IMR-90 (cell line): Measurements from ENCODE around the gene MSANTD1. TPM values are rescaled to one million over a fixed set of nuclear protein-coding genes. Genes with fewer than 3 reads are reported as not detected.

Experiments used
- ATAC-seq: fragments of 200-7000 bp; cut with Tn5 transposase; 2 replicates; pipeline ENCODE4 v1.9.1; 2020; ENCODE audit warnings: low read depth, mild to moderate bottlenecking, moderate library complexity
- BruUV-seq: library from RNA; stranded (reverse); fragments of 400-500 nt; replicated peaks from 2 replicates; lab custom pipeline; 2021; lab: Mats Ljungman, UMichigan
- CTCF ChIA-PET: fragments of 300-600 bp; formaldehyde crosslinking; extraction: SDS; loops from one replicate; lab custom pipeline; 2021; ENCODE audit warnings: antibody characterized with exemption; lab: Yijun Ruan, JAX
- POLR2A ChIA-PET: fragments of 300-600 bp; sonication (Branson Sonifier 250); formaldehyde crosslinking; loops from one replicate; lab custom pipeline; 2022; ENCODE audit warnings: antibody characterized with exemption; ENCODE audit not compliant: unreplicated experiment; lab: Charles Lee
- DNase-seq: peaks from one replicate; pipeline ENCODE4 v3.0.0; 2013
- H2AFZ ChIP-seq: replicated peaks from 2 replicates; pipeline ENCODE3; 2013; ENCODE audit warnings: low read length, mild to moderate bottlenecking; ENCODE audit not compliant: poor library complexity
- H2AK5ac ChIP-seq: 2 replicates; pipeline ENCODE4 v1.6.1; 2013; ENCODE audit warnings: low read depth, low read length, inconsistent platforms
- H2AK9ac ChIP-seq: replicated peaks from 2 replicates; pipeline ENCODE3; 2013; ENCODE audit warnings: mild to moderate bottlenecking, low read depth, low read length, moderate library complexity; ENCODE audit not compliant: poor library complexity
- H2BK120ac ChIP-seq: 2 replicates; pipeline ENCODE4 v1.6.1; 2013; ENCODE audit warnings: low read depth, low read length, inconsistent platforms
- H2BK15ac ChIP-seq: 3 replicates; pipeline ENCODE4 v1.6.1; 2013; ENCODE audit warnings: low read depth, low read length, inconsistent platforms
- H2BK20ac ChIP-seq: 2 replicates; pipeline ENCODE4 v1.6.1; 2013; ENCODE audit warnings: low read depth, mild to moderate bottlenecking, inconsistent platforms, low read length, moderate library complexity
- H2BK5ac ChIP-seq: 2 replicates; pipeline ENCODE4 v1.6.1; 2013; ENCODE audit warnings: mild to moderate bottlenecking, low read depth, low read length, inconsistent platforms; ENCODE audit not compliant: poor library complexity, severe bottlenecking
- H3K14ac ChIP-seq: replicated peaks from 2 replicates; pipeline ENCODE4 v1.6.1; 2013; ENCODE audit warnings: low read depth, low read length, inconsistent platforms
- H3K18ac ChIP-seq: 2 replicates; pipeline ENCODE4 v1.6.1; 2013; ENCODE audit warnings: low read depth, low read length, control low read depth
- H3K23ac ChIP-seq: 2 replicates; pipeline ENCODE4 v1.6.1; 2013; ENCODE audit warnings: low read depth, low read length, inconsistent platforms
- H3K27ac ChIP-seq: 2 replicates; pipeline ENCODE4 v1.5.1; 2013; ENCODE audit warnings: mild to moderate bottlenecking, control low read depth, low read length; ENCODE audit not compliant: insufficient read depth
- H3K27me3 ChIP-seq: 2 replicates; pipeline ENCODE4 v1.6.1; 2013; ENCODE audit warnings: low read length; ENCODE audit not compliant: control insufficient read depth, insufficient read depth
- H3K36me3 ChIP-seq: 2 replicates; pipeline ENCODE4 v1.6.1; 2013; ENCODE audit warnings: low read length, mixed read lengths; ENCODE audit not compliant: control insufficient read depth, insufficient read depth
- H3K4ac ChIP-seq: 2 replicates; pipeline ENCODE4 v1.6.1; 2013; ENCODE audit warnings: low read depth, low read length, inconsistent platforms
- H3K4me1 ChIP-seq: 2 replicates; pipeline ENCODE4 v1.6.1; 2013; ENCODE audit warnings: low read length, mixed read lengths; ENCODE audit not compliant: control insufficient read depth, insufficient read depth
- H3K4me2 ChIP-seq: 2 replicates; pipeline ENCODE4 v1.6.1; 2013; ENCODE audit warnings: low read depth, mild to moderate bottlenecking, control low read depth, low read length, moderate library complexity
- H3K4me3 ChIP-seq: 2 replicates; pipeline ENCODE4 v1.5.1; 2013; ENCODE audit warnings: low read depth, mild to moderate bottlenecking, control low read depth, low read length, moderate library complexity; ENCODE audit not compliant: insufficient read depth
- H3K56ac ChIP-seq: 2 replicates; pipeline ENCODE4 v1.6.1; 2013; ENCODE audit warnings: low read length, inconsistent platforms; ENCODE audit not compliant: insufficient read depth; ENCODE audit errors: extremely low read depth
- H3K79me1 ChIP-seq, 2 experiments: 2 replicates each; pipeline ENCODE4 v1.6.1; 2013; ENCODE audit warnings: low read length in 2 of 2, inconsistent platforms in 1 of 2, low read depth in 1 of 2
- H3K9ac ChIP-seq: 2 replicates; pipeline ENCODE4 v1.6.1; 2013; ENCODE audit warnings: low read depth, low read length, control low read depth
- H3K9me1 ChIP-seq: 2 replicates; pipeline ENCODE4 v1.6.1; 2013; ENCODE audit warnings: low read length, inconsistent platforms; ENCODE audit not compliant: insufficient read depth
- H3K9me3 ChIP-seq: 2 replicates; pipeline ENCODE4 v1.6.1; 2013; ENCODE audit warnings: low read length; ENCODE audit not compliant: control insufficient read depth, insufficient read depth
- H4K20me1 ChIP-seq: 2 replicates; pipeline ENCODE4 v1.6.1; 2013; ENCODE audit warnings: low read length, inconsistent platforms; ENCODE audit not compliant: insufficient read depth
- H4K5ac ChIP-seq: 2 replicates; pipeline ENCODE4 v1.6.1; 2013; ENCODE audit warnings: mild to moderate bottlenecking, low read depth, low read length, control low read depth
- H4K8ac ChIP-seq, 2 experiments: 2 replicates each; pipeline ENCODE4 v1.6.1; 2013; ENCODE audit warnings: low read depth in 2 of 2, low read length in 2 of 2, control low read depth in 1 of 2, inconsistent platforms in 1 of 2
- H4K91ac ChIP-seq: 2 replicates; pipeline ENCODE4 v1.6.1; 2013; ENCODE audit warnings: low read depth, low read length, inconsistent platforms; ENCODE audit not compliant: insufficient read depth
- BHLHE40 ChIP-seq: fragments of 150-350 bp; IDR thresholded peaks from 2 replicates; pipeline ENCODE4 v1.6.1; 2016; ENCODE audit warnings: mild to moderate bottlenecking, low read depth, low read length
- CEBPB ChIP-seq: IDR thresholded peaks from 2 replicates; pipeline ENCODE4 v1.6.1; 2012; ENCODE audit warnings: low read depth, low read length, improper control_type of control experiment
- CHD1 ChIP-seq: IDR thresholded peaks from 2 replicates; pipeline ENCODE4 v1.6.1; 2012; ENCODE audit warnings: low read depth, low read length, improper control_type of control experiment
- FOS ChIP-seq: fragments of 150-350 bp; IDR thresholded peaks from 2 replicates; pipeline ENCODE4 v1.6.1; 2016; ENCODE audit warnings: low read depth, low read length
- MAFK ChIP-seq: IDR thresholded peaks from 2 replicates; pipeline ENCODE4 v1.6.1; 2012; ENCODE audit warnings: low read depth, low read length, improper control_type of control experiment
- MAZ ChIP-seq: IDR thresholded peaks from 2 replicates; pipeline ENCODE4 v1.6.1; 2012; ENCODE audit warnings: low read depth, mild to moderate bottlenecking, low read length, improper control_type of control experiment, moderate library complexity, borderline replicate concordance
- MXI1 ChIP-seq: IDR thresholded peaks from 2 replicates; pipeline ENCODE4 v1.6.1; 2012; ENCODE audit warnings: low read depth, mild to moderate bottlenecking, low read length, moderate library complexity, borderline replicate concordance
- NFE2L2 ChIP-seq: fragments of 150-350 bp; IDR thresholded peaks from 2 replicates; pipeline ENCODE4 v1.6.1; 2016; ENCODE audit warnings: low read depth, mild to moderate bottlenecking, low read length
- RAD21 ChIP-seq: IDR thresholded peaks from 2 replicates; pipeline ENCODE4 v1.6.1; 2012; ENCODE audit warnings: low read length, improper control_type of control experiment
- RCOR1 ChIP-seq: IDR thresholded peaks from 2 replicates; pipeline ENCODE4 v1.6.1; 2012; ENCODE audit warnings: mild to moderate bottlenecking, low read length, improper control_type of control experiment; ENCODE audit not compliant: insufficient replicate concordance
- RFX5 ChIP-seq: IDR thresholded peaks from 2 replicates; pipeline ENCODE4 v1.8.0; 2012; ENCODE audit warnings: low read depth, mild to moderate bottlenecking, low read length, moderate library complexity
- SMC3 ChIP-seq: fragments of 150-350 bp; IDR thresholded peaks from 2 replicates; pipeline ENCODE4 v1.6.1; 2016; ENCODE audit warnings: low read depth, mild to moderate bottlenecking, antibody characterized with exemption, low read length, moderate library complexity
- WGBS, 2 experiments: methylation state at CpG; one replicate each; pipeline versions ENCODE4 v1.1.5 to v1.1.7; 2013; ENCODE audit warnings: missing lambda C conversion rate in 2 of 2; ENCODE audit not compliant: insufficient read length in 1 of 2; ENCODE audit errors: extremely low coverage in 2 of 2; 5-methylcytosine and 5-hydroxymethylcytosine counted together
- dilution Hi-C: fragments of 300-500 bp; cut with HindIII; formaldehyde crosslinking; loops from one replicate; pipeline ENCODE4 v1.14.3; 2018; ENCODE audit warnings: low sequenced_read_pairs; ENCODE audit not compliant: unreplicated experiment
- in situ Hi-C: fragments of 300-500 bp; cut with MboI; formaldehyde crosslinking; loops from 3 replicates; pipeline ENCODE4 v1.14.3; 2019; ENCODE audit warnings: low sequenced_read_pairs, inconsistent platforms, mixed read lengths
- intact Hi-C: fragments of 100-400 bp; cut with micrococcal nuclease; formaldehyde crosslinking; loops from 2 replicates; pipeline ENCODE4 v1.10.0; 2022
- polyA plus RNA-seq, 3 experiments: library from polyadenylated mRNA; depleted of rRNA; stranded (reverse); fragments of >200 nt; gene quantifications; 2 replicates each; pipeline ENCODE4 v1.2.3, GENCODE V29; 2012; ENCODE audit warnings: low replicate concordance in 1 of 3
- total RNA-seq: library from RNA; depleted of rRNA; stranded (reverse); fragments of >200 nt; gene quantifications from 2 replicates; pipeline ENCODE4 v1.2.3, GENCODE V29; 2012
- TF ChIP-seq, protein P1 (sequence below): fragments of 150-350 bp; IDR thresholded peaks from 2 replicates; pipeline ENCODE4 v1.6.1; 2016; ENCODE audit warnings: low read depth, mild to moderate bottlenecking, low read length, moderate library complexity, borderline replicate concordance
- TF ChIP-seq, protein P2 (sequence below): fragments of 150-350 bp; IDR thresholded peaks from 2 replicates; pipeline ENCODE4 v1.6.1; 2017; ENCODE audit warnings: mild to moderate bottlenecking, antibody characterized with exemption, low read length, low read depth
- TF ChIP-seq, protein P3 (sequence below): conservative IDR thresholded peaks from 2 replicates; pipeline ENCODE4 v1.5.1; 2012; ENCODE audit warnings: mild to moderate bottlenecking, low read depth, low read length, improper control_type of control experiment

MSANTD1 gene
- total and polyA plus RNA-seq, 2 of the 4 experiments (the other 2 are of a cell fraction): under 0.01 to 0.07 TPM

DNA sequence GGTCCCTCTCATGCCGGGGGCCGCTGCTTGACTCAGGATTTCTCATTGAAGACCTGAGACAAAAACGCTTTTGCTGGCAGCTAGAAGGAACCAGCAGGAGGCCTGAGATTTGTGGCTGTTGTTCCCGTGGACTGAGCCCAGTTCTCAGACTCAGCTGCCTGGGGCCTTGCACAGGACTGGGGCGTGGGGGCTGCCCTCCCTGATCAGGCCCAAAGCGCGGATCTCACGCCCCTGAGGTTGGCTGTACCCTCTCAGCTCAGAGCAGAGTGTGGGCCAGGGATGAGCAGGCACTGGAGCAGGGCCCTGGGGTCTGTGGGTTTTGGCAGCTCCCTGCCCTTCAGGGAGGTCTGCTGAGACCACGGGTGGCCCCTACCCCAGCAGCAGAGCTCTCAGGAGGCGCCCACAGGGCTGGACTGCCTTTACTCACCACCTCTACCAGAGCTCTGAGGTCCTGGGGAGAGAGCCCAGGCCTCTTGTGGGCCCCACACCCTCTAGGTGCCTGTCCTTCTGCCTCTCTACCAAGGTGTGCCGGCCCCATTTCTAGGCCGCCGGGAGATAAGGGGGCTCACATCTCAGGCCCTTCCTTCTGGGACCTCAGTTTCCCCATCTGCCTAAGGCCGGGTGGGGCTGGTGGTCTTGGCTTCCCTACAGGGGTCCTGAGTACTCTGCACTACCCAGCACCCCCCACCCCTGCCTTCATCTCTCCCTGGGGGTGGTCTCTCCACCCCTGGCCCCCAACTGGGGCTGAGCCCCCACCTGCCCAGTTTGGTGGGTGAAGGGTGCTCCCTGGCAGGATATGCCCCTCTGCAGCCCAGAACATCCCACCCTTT lies 5.6 kb downstream of the MSANTD1 start:
- H2AK9ac ChIP-seq: no peak overlapping the region
- H4K20me1 ChIP-seq: no peaks in the 10 kb centered on the region
- dilution Hi-C loops (no loop called here), intact Hi-C loops (no loop called here), in situ Hi-C loops (no loop called here)
- H2BK15ac ChIP-seq: no peak overlapping the region
- H2AFZ ChIP-seq: no peak overlapping the region
- H3K9me1 ChIP-seq: no peaks in the 10 kb centered on the region
- no peak overlapping the region for H3K4me2 ChIP-seq
- no peak overlapping the region for H2BK20ac ChIP-seq
- POLR2A ChIA-PET: no interaction called here
- H2AK5ac ChIP-seq: no peak overlapping the region
- ATAC-seq: no peak
- no peaks in the 10 kb centered on the region; the same call in 1 of the 2 replicates for H3K27me3 ChIP-seq
- H3K9ac ChIP-seq: no peak overlapping the region
- H3K79me1 ChIP-seq: no peaks in the 10 kb centered on the region
- no peak overlapping the region for H3K14ac ChIP-seq
- H3K36me3 ChIP-seq: no peaks in the 10 kb centered on the region
- no peak overlapping the region for H3K56ac ChIP-seq
- no peaks in the 10 kb centered on the region for H3K9me3 ChIP-seq
- CTCF ChIA-PET: no interaction called here
- H3K23ac ChIP-seq: no peak overlapping the region
- H4K8ac ChIP-seq: no peak overlapping the region
- DNase-seq: no peak
- no peak overlapping the region for H4K5ac ChIP-seq
- WGBS, 2 experiments: 83% methylated on average over 7 of the region's 14 CpGs; no CpG with 5 or more reads in 1 of the 2 experiments
- no peak overlapping the region for H3K27ac ChIP-seq
- no peak overlapping the region for H3K18ac ChIP-seq
- H3K4ac ChIP-seq: no peak overlapping the region
- no peaks in the 10 kb centered on the region for H3K4me1 ChIP-seq
- BruUV-seq: no TSS peak
- no peak overlapping the region for H4K91ac ChIP-seq
- H2BK120ac ChIP-seq: no peak overlapping the region
- H2BK5ac ChIP-seq: no peak overlapping the region
- no peak overlapping the region for H3K4me3 ChIP-seq
- TF ChIP-seq MAFK: no peak
- no peak for TF ChIP-seq MAZ
- TF ChIP-seq RCOR1: no peak
- TF ChIP-seq, protein P1, sequence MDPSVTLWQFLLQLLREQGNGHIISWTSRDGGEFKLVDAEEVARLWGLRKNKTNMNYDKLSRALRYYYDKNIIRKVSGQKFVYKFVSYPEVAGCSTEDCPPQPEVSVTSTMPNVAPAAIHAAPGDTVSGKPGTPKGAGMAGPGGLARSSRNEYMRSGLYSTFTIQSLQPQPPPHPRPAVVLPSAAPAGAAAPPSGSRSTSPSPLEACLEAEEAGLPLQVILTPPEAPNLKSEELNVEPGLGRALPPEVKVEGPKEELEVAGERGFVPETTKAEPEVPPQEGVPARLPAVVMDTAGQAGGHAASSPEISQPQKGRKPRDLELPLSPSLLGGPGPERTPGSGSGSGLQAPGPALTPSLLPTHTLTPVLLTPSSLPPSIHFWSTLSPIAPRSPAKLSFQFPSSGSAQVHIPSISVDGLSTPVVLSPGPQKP: no peak
- no peak for TF ChIP-seq RFX5
- TF ChIP-seq MXI1: no peak
- no peak for TF ChIP-seq CHD1
- TF ChIP-seq RAD21: no peak
- TF ChIP-seq, protein P2, sequence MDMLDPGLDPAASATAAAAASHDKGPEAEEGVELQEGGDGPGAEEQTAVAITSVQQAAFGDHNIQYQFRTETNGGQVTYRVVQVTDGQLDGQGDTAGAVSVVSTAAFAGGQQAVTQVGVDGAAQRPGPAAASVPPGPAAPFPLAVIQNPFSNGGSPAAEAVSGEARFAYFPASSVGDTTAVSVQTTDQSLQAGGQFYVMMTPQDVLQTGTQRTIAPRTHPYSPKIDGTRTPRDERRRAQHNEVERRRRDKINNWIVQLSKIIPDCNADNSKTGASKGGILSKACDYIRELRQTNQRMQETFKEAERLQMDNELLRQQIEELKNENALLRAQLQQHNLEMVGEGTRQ: no peak
- TF ChIP-seq, protein P3, sequence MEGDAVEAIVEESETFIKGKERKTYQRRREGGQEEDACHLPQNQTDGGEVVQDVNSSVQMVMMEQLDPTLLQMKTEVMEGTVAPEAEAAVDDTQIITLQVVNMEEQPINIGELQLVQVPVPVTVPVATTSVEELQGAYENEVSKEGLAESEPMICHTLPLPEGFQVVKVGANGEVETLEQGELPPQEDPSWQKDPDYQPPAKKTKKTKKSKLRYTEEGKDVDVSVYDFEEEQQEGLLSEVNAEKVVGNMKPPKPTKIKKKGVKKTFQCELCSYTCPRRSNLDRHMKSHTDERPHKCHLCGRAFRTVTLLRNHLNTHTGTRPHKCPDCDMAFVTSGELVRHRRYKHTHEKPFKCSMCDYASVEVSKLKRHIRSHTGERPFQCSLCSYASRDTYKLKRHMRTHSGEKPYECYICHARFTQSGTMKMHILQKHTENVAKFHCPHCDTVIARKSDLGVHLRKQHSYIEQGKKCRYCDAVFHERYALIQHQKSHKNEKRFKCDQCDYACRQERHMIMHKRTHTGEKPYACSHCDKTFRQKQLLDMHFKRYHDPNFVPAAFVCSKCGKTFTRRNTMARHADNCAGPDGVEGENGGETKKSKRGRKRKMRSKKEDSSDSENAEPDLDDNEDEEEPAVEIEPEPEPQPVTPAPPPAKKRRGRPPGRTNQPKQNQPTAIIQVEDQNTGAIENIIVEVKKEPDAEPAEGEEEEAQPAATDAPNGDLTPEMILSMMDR: no peak
- no peak for TF ChIP-seq SMC3
- no peak for TF ChIP-seq FOS
- no peak for TF ChIP-seq CEBPB
- TF ChIP-seq NFE2L2: no peak
- no peak for TF ChIP-seq BHLHE40
